ENCODE data around the gene HS6ST2.

- TF ChIP-seq CTCF (IDR thresholded peaks at IDR 0.05) (no peak), EZH2 (IDR thresholded peaks at IDR 0.05) (no peak), EZH2phosphoT487 (IDR thresholded peaks at IDR 0.05) (no peak)
Observed at GRCh38 chrX:132618810-132619209, 339.6 kb downstream of the HS6ST2 start.

Data from neural progenitor cell (in vitro differentiated cells).